H7 (cell line): ENCODE results near the gene EYA4. TPM values are rescaled to one million over a fixed set of nuclear protein-coding genes. Genes with fewer than 3 reads are reported as not detected.
A peak's percentile ranks its signal among the peaks of the same experiment; 100 is the strongest.
"Not testable (repeated sequence)": the region's sequence is repeated elsewhere in the genome, so short reads cannot be mapped to it uniquely, and the experiment has no call there.

Source experiments
- DNase-seq: peaks from one replicate; pipeline ENCODE4 v3.0.0; 2012
- H3K27me3 ChIP-seq: 2 replicates; pipeline ENCODE4 v1.6.0; 2011; ENCODE audit warnings: mild to moderate bottlenecking, low read length; ENCODE audit not compliant: control insufficient read depth, insufficient read depth
- H3K36me3 ChIP-seq: replicated peaks from 2 replicates; pipeline ENCODE4 v1.5.1; 2011; ENCODE audit warnings: low read length; ENCODE audit not compliant: control insufficient read depth, insufficient read depth
- H3K4me3 ChIP-seq: 2 replicates; pipeline ENCODE4 v1.5.1; 2011; ENCODE audit warnings: low read depth, mild to moderate bottlenecking, control low read depth, low read length, moderate library complexity; ENCODE audit not compliant: insufficient read depth
- total RNA-seq: library from RNA; depleted of rRNA; stranded (reverse); fragments of >200 nt; shearing (Covaris generic); gene quantifications from 2 replicates; pipeline ENCODE4 v1.2.3, GENCODE V29; 2014

Gene EYA4
- total RNA-seq, 1 experiment from 2014 or later = 0.10 TPM

GRCh38 chr6:133553652-133554051 is 312.5 kb downstream of the EYA4 start:
- no peaks in the 10 kb centered on the region for H3K27me3 ChIP-seq
- no peak overlapping the region for H3K4me3 ChIP-seq
- H3K36me3 ChIP-seq = no peaks in the 10 kb centered on the region
- peak; percentile 27 for DNase-seq

- H3K27me3 ChIP-seq, H3K36me3 ChIP-seq, DNase-seq, H3K4me3 ChIP-seq: not testable (repeated sequence)
These were observed 313.0 kb downstream of the EYA4 start for GRCh38 chr6:133554121-133554520.

GRCh38 chr6:133555685-133556084 is 314.5 kb downstream of the EYA4 start:
- Histone ChIP-seq H3K4me3 (no peak overlapping the region), H3K36me3 (no peaks in the 10 kb centered on the region), H3K27me3 (no peaks in the 10 kb centered on the region)
- no peak for DNase-seq

GRCh38 chr6:133559926-133560325 is 318.8 kb downstream of the EYA4 start:
- Histone ChIP-seq H3K4me3 (no peak overlapping the region), H3K27me3 (no peaks in the 10 kb centered on the region), H3K36me3 (no peaks in the 10 kb centered on the region)
- DNase-seq = no peak

GRCh38 chr6:133567636-133568035 is 326.5 kb downstream of the EYA4 start:
- no peak for DNase-seq
- Histone ChIP-seq H3K27me3 (no peaks in the 10 kb centered on the region), H3K36me3 (no peaks in the 10 kb centered on the region), H3K4me3 (no peak overlapping the region)

- H3K27me3 ChIP-seq = no peaks in the 10 kb centered on the region
- DNase-seq = peak; percentile 65
- no peaks in the 10 kb centered on the region for H3K36me3 ChIP-seq
- H3K4me3 ChIP-seq = peak overlapping the region; percentile 10; the same call in 1 of the 2 replicates
These were observed 328.1 kb downstream of the EYA4 start for GRCh38 chr6:133568970-133569889.

GRCh38 chr6:133571681-133572080 is 330.5 kb downstream of the EYA4 start:
- no peak for DNase-seq
- Histone ChIP-seq H3K36me3 (no peaks in the 10 kb centered on the region), H3K4me3 (no peak overlapping the region), H3K27me3 (no peaks in the 10 kb centered on the region)

GRCh38 chr6:133577851-133578250 is 336.7 kb downstream of the EYA4 start:
- no peaks in the 10 kb centered on the region for H3K36me3 ChIP-seq
- DNase-seq = no peak

More at GRCh38 chr6:133577851-133578250, 336.7 kb downstream of the EYA4 start:
- Histone ChIP-seq H3K27me3 (no peaks in the 10 kb centered on the region), H3K4me3 (no peak overlapping the region)
